DND-41 (cell line): ENCODE data around the gene PHF2.

Experiments
- ATAC-seq: fragments of 200-7000 bp; cut with Tn5 transposase; 3 replicates; pipeline ENCODE4 v1.9.1; 2021; ENCODE audit warnings: low read depth; ENCODE audit not compliant: insufficient read depth
- DNase-seq: peaks from one replicate; pipeline ENCODE4 v3.0.0-alpha.2; 2020
- H2AFZ ChIP-seq: 2 replicates; pipeline ENCODE4 v1.6.0; 2012; ENCODE audit warnings: low read depth, low read length
- H3K27ac ChIP-seq: 2 replicates; pipeline ENCODE4 v1.5.1; 2012; ENCODE audit warnings: low read length, inconsistent platforms
- H3K27me3 ChIP-seq: fragments of 200-600 bp; sonication (generic); 2 replicates; pipeline ENCODE4 v1.6.0; 2012; ENCODE audit warnings: low read length, mild to moderate bottlenecking, inconsistent platforms; ENCODE audit not compliant: insufficient read depth, poor library complexity
- H3K36me3 ChIP-seq: 2 replicates; pipeline ENCODE4 v1.5.1; 2012; ENCODE audit warnings: low read length, inconsistent platforms; ENCODE audit not compliant: insufficient read depth
- H3K4me1 ChIP-seq: 2 replicates; pipeline ENCODE4 v1.5.1; 2012; ENCODE audit warnings: mild to moderate bottlenecking, low read length; ENCODE audit not compliant: insufficient read depth
- H3K4me2 ChIP-seq: 2 replicates; pipeline ENCODE4 v1.6.0; 2012; ENCODE audit warnings: mild to moderate bottlenecking, moderate library complexity, low read length, inconsistent platforms; ENCODE audit not compliant: insufficient read depth
- H3K4me3 ChIP-seq, 2 experiments: fragments of 200-600 bp in 1 of 2; shearing (Covaris generic) in 1 of 2; 2 replicates each; pipeline ENCODE4 v1.5.1; 2012 to 2016; ENCODE audit warnings: inconsistent platforms in 2 of 2, low read length in 2 of 2, mild to moderate bottlenecking in 2 of 2, low read depth in 1 of 2, moderate library complexity in 1 of 2
- H3K79me2 ChIP-seq: 2 replicates; pipeline ENCODE4 v1.6.0; 2012; ENCODE audit warnings: low read length, inconsistent platforms; ENCODE audit not compliant: insufficient read depth
- H3K9ac ChIP-seq: 2 replicates; pipeline ENCODE4 v1.6.0; 2012; ENCODE audit warnings: low read depth, mild to moderate bottlenecking, inconsistent platforms, low read length, moderate library complexity
- H3K9me3 ChIP-seq: 2 replicates; pipeline ENCODE4 v1.5.1; 2012; ENCODE audit warnings: low read length, moderate library complexity, mild to moderate bottlenecking, inconsistent platforms; ENCODE audit not compliant: insufficient read depth, severe bottlenecking
- H4K20me1 ChIP-seq: 2 replicates; pipeline ENCODE4 v1.6.0; 2012; ENCODE audit warnings: low read length; ENCODE audit not compliant: insufficient read depth
- CTCF ChIP-seq: IDR thresholded peaks from 2 replicates; pipeline ENCODE4 v1.5.1; 2012; ENCODE audit warnings: borderline replicate concordance, low read length, moderate library complexity, mild to moderate bottlenecking; ENCODE audit not compliant: poor library complexity, severe bottlenecking; ENCODE audit errors: extremely low read depth
- EZH2 ChIP-seq: IDR thresholded peaks from 3 replicates; pipeline ENCODE4 v1.6.1; 2012; ENCODE audit warnings: borderline replicate concordance, low read depth, mild to moderate bottlenecking, moderate library complexity, low read length, inconsistent platforms; ENCODE audit not compliant: severe bottlenecking

Gene PHF2

GRCh38 chr9:93667006-93667405 is 90.6 kb downstream of the PHF2 start:
- no peak for DNase-seq
- ATAC-seq, result no peak
- Histone ChIP-seq H3K79me2 (no peaks in the 10 kb centered on the region), H3K9me3 (no peaks in the 10 kb centered on the region), H3K27ac (no peak overlapping the region), H3K27me3 (no peaks in the 10 kb centered on the region), H3K36me3 (peaks cover 38% of the 10 kb centered on the region), H3K9ac (no peak overlapping the region), H4K20me1 (peaks cover 16% of the 10 kb centered on the region), H3K4me2 (no peak overlapping the region), H3K4me3 (no peak overlapping the region), H2AFZ (no peak overlapping the region), H3K4me1 (no peaks in the 10 kb centered on the region)
- no peak for TF ChIP-seq EZH2
- TF ChIP-seq CTCF, result no peak

DNA sequence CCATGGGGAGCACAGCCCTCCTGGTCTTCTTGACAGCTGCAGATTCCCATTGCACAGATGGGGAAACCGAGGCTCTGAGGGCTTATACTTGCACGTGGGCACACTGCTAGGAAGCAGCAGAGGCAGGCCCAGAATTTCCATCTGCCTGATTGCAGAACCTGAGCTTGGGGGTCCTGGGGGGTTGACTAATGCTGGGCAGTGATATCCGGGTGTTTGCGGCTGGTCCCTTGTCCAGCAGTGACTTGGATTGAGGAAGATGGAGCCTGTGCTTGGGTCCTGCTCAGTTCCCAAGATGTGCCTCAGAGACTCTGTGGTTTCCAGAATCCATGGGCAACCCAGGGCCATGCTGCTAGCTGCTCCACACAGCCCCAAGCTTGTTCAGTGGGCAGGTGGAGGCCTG is 91.2 kb downstream of the PHF2 start:
- H4K20me1 ChIP-seq, result peaks cover 19% of the 10 kb centered on the region
- DNase-seq (no peak), ATAC-seq (no peak)
- H2AFZ ChIP-seq, result no peak overlapping the region
- H3K4me2 ChIP-seq, result no peak overlapping the region
- H3K27me3 ChIP-seq, result no peaks in the 10 kb centered on the region
- no peak overlapping the region for H3K4me3 ChIP-seq
- H3K27ac ChIP-seq, result no peak overlapping the region
- peaks cover 34% of the 10 kb centered on the region for H3K36me3 ChIP-seq
- H3K9ac ChIP-seq, result no peak overlapping the region
- H3K79me2 ChIP-seq, result no peaks in the 10 kb centered on the region
- H3K9me3 ChIP-seq, result no peaks in the 10 kb centered on the region
- H3K4me1 ChIP-seq, result no peaks in the 10 kb centered on the region
- no peak for TF ChIP-seq CTCF
- no peak for TF ChIP-seq EZH2

- no peak overlapping the region for H3K4me3 ChIP-seq
- no peak overlapping the region for H2AFZ ChIP-seq
- no peaks in the 10 kb centered on the region for H3K9me3 ChIP-seq
- no peak overlapping the region for H3K27ac ChIP-seq
- H3K9ac ChIP-seq, result no peak overlapping the region
- peaks cover 33% of the 10 kb centered on the region for H3K36me3 ChIP-seq
- DNase-seq, result peak; percentile 1
- no peaks in the 10 kb centered on the region for H3K27me3 ChIP-seq
- H3K79me2 ChIP-seq, result no peaks in the 10 kb centered on the region
- H3K4me2 ChIP-seq, result no peak overlapping the region
- no peaks in the 10 kb centered on the region for H3K4me1 ChIP-seq
- peaks cover 25% of the 10 kb centered on the region for H4K20me1 ChIP-seq
- TF ChIP-seq CTCF, result peak; percentile 4
- TF ChIP-seq EZH2, result no peak
- no peak for ATAC-seq
Measured at GRCh38 chr9:93668261-93668871, 92.0 kb downstream of the PHF2 start.
